Measurements from ENCODE around the gene GRB10.

GRB10 gene

GRCh38 chr7:50704844-50705243 lies 77.9 kb downstream of the GRB10 start:
- TF ChIP-seq POLR2A (IDR thresholded peaks at IDR 0.05; ENCODE audit: low read depth, low read length), result no peak
- FAIRE-seq (no peak), DNase-seq (ENCODE audit: insufficient read length, low spot score) (no peak)

DNA sequence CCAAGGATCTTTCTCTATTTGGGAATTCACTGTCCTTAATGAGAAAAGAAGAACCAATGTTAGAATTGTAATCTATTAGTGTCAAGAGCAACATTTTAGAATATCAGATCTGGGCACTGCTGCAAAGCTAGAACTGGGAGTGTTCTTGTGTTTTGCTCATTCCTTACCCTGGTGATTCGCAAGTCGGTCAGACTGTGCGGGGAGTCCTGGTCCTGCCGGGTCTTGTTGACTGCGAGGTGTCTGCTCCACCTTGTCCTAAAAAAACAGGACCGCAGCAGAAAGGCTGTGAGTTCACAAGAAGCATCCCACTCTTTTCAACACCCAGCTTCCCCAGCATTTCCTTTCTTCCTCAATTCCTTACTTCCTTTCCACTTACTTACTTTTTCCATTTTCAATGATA lies 79.0 kb downstream of the GRB10 start:
- FAIRE-seq, result no peak
- no peak for TF ChIP-seq POLR2A (IDR thresholded peaks at IDR 0.05; ENCODE audit: low read depth, low read length)

DNA sequence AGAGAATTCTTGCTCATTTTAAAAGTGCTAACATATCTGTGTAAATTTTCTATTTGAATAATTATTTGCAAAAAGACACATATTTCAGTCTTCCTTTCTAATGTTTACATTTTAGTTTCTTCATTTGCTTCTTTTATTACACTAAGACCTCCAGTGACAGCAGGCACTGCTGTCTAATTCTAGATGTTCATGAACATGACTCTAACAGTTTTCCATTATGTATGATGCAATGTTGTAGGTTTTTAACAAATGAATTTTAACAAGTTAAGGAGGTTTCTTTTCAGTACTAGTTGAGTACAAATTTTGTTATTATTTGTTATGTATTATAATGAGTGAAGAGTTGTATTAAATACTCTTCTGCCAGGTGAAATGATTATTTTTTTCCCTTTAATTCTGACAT lies 83.6 kb downstream of the GRB10 start:
- DNase-seq (ENCODE audit: insufficient read length, low spot score) (no peak), FAIRE-seq (no peak)
- TF ChIP-seq POLR2A (IDR thresholded peaks at IDR 0.05; ENCODE audit: low read depth, low read length), result no peak

More for the DNA sequence above, 79.0 kb downstream of the GRB10 start:
- no peak for DNase-seq (ENCODE audit: insufficient read length, low spot score)

- TF ChIP-seq POLR2A (IDR thresholded peaks at IDR 0.05; ENCODE audit: low read depth, low read length), result no peak
- no peak for FAIRE-seq
- DNase-seq (ENCODE audit: insufficient read length, low spot score), result no peak
These were observed 84.9 kb downstream of the GRB10 start for GRCh38 chr7:50697748-50698147.

DNA sequence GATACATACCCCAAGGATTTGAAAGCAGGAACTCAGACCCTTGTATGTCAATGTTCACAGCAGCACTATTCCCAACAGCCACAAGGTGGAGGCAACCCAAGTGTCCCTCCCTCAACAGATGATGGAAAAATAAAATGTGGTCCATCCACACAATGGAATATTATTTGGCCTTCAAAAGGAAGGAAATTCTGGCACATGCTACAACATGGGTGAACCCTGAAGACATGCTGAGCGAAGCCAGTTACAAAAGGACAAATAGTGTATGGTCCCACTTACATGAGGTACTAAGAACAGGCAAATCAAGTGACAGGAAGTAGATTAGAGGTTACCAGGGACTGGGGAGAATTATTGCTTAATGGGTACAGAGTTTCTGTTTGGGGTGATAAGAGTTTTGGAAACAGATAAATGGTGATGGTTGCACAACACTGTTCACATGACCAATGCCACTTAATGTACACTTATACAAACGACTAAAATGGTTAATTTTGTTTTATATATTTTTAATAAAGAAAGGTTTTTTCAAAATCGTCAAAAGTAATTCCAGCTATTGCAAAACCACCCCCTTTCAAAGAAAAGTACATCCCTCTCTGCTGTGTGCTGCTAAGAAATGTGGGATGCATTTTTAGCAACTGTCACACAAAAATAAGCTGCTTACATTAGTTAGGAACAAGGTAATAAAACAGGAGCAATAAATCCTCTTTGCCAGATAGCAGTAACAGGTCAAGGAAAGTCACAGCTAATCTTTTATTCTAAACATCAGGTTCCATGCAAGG lies 85.7 kb downstream of the GRB10 start:
- DNase-seq (ENCODE audit: insufficient read length, low spot score) (no peak), FAIRE-seq (no peak)
- TF ChIP-seq POLR2A (IDR thresholded peaks at IDR 0.05; ENCODE audit: low read depth, low read length), result no peak

DNA sequence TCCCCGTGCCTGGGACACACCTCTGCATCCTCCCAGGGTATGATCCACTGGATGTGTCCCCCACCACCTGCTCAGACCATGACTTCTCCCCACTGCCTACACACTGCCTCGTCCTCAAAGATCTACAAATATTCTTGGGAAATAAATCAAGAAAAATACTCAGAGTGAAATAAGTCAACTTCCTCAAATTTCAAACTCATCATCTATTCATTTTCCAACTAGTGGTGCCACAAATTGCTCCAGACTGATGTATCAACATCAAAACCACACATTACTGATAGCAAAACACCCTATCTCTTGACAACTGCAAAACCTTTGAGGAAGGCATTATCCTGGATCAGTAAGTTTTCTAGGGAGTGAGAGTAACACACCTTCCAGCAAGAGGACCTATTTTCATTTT lies 87.7 kb downstream of the GRB10 start:
- TF ChIP-seq POLR2A (IDR thresholded peaks at IDR 0.05; ENCODE audit: low read depth, low read length), result no peak
- FAIRE-seq (no peak), DNase-seq (ENCODE audit: insufficient read length, low spot score) (no peak)

- no peak for DNase-seq (ENCODE audit: insufficient read length, low spot score)
- no peak for TF ChIP-seq POLR2A (IDR thresholded peaks at IDR 0.05; ENCODE audit: low read depth, low read length)
- FAIRE-seq, result no peak
These were observed 89.1 kb downstream of the GRB10 start for GRCh38 chr7:50693455-50694130.

DNA sequence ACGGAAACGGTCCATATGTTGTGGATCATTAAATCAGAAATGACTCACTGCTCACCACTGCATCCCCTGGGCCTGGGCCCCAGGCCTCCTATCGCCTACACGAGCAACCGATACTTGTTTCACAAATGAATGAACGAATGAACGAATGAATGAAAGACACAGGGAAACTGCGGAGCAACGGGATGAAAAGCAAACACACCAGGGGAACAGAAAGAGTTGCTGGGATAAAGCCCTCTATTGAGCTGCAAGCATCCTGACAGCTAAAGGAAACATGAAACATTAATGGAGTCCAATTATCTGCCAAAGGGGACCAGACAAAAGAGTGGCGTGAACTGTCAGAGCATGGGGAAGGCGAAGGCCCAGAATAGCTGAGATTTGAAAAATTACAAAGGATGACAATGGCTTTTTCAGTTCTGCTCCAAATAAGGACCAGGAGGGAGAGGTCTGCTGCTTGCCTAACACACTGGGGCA lies 92.1 kb downstream of the GRB10 start:
- TF ChIP-seq POLR2A (IDR thresholded peaks at IDR 0.05; ENCODE audit: low read depth, low read length), result no peak
- DNase-seq (ENCODE audit: insufficient read length, low spot score) (no peak), FAIRE-seq (no peak)

GRCh38 chr7:50688226-50688590 lies 94.5 kb downstream of the GRB10 start:
- no peak for TF ChIP-seq POLR2A (IDR thresholded peaks at IDR 0.05; ENCODE audit: low read depth, low read length)
- FAIRE-seq, result no peak

DNA sequence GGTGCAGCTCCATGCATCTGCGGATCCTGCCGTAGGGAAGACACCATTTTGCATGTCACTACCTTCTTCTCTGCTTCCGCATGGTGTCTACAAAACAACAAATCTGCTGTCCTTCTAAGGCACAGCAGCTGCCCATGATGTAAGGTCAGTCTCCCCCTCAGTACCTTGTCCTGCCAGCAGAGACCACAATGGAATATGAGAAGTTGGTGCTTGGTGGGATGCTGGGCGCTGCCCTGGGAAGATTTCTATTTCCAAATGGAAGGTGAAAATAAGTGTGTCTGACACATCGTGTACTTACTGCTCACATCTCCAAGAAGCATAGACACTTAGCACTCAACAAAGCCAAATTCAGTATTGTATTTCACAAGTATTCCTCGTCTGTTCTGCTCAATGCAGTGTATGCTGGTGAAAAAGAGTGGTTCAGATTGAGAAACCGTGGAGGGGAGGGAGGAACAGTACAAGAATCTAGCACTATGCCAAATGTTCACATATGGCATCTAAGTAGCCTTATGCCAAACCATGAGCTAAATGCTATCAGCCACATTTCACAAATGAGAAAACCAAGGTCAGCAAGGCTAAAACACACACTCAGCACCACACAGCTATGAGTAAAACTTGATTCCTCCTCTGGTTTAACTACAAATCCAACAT lies 95.0 kb downstream of the GRB10 start:
- DNase-seq (ENCODE audit: insufficient read length, low spot score), result no peak
- FAIRE-seq, result no peak
- TF ChIP-seq POLR2A (IDR thresholded peaks at IDR 0.05; ENCODE audit: low read depth, low read length), result no peak

More at GRCh38 chr7:50688226-50688590, 94.5 kb downstream of the GRB10 start:
- no peak for DNase-seq (ENCODE audit: insufficient read length, low spot score)

DNA sequence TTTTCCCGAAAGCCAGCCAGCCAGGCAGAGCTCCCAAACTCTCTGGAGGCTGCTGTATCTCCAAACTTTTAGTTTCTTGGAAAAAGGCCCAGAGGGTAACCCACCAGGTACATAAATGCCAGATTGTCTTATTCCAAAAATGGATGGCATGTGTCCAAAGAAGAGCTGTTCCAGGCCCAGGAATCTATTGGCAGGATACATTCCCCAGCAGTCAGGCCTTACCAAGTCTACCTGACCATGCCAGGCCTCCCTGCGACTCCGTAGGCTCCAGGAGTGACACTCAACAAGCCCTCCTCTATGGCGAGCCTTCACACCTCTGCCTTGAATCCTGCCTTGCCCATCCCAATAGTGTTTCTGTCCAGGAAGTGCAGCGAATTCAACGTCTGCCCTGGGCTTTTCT lies 95.6 kb downstream of the GRB10 start:
- no peak for TF ChIP-seq POLR2A (IDR thresholded peaks at IDR 0.05; ENCODE audit: low read depth, low read length)
- no peak for FAIRE-seq
- DNase-seq (ENCODE audit: insufficient read length, low spot score), result no peak

- FAIRE-seq, result no peak
- no peak for TF ChIP-seq POLR2A (IDR thresholded peaks at IDR 0.05; ENCODE audit: low read depth, low read length)
- DNase-seq (ENCODE audit: insufficient read length, low spot score), result no peak
These were observed 97.3 kb downstream of the GRB10 start for GRCh38 chr7:50685135-50686065.

GRCh38 chr7:50684713-50685075 lies 98.0 kb downstream of the GRB10 start:
- TF ChIP-seq POLR2A (IDR thresholded peaks at IDR 0.05; ENCODE audit: low read depth, low read length), result no peak
- DNase-seq (ENCODE audit: insufficient read length, low spot score) (no peak), FAIRE-seq (no peak)
